Measurements from ENCODE around the gene TMEM63C. TPM values are rescaled to one million over a fixed set of nuclear protein-coding genes. Genes with fewer than 3 reads are reported as not detected.

The TMEM63C gene
- total RNA-seq, 1 donor, result 0.27 TPM

GRCh38 chr14:77306851-77307496 lies 125.4 kb downstream of the TMEM63C start:
- DNase-seq (ENCODE audit: low read depth in 2 of 3, low spot score in 2 of 3), result no peak

Small RNAs within 50 kb of the gene (small RNA-seq; reads per million reads assigned to genes)
- gene MIR1260A, result not detected
- gene RF00421, result not detected

Other genes with a start within 250 kb of the TMEM63C start
- gene IRF2BPL, start 153.1 kb upstream of the TMEM63C start, total RNA-seq, result 31.5 TPM
- 12.4 TPM for gene CIPC, start 83.5 kb upstream of the TMEM63C start, total RNA-seq
- gene ZDHHC22, start 40.0 kb upstream of the TMEM63C start, total RNA-seq, result not detected
- gene NGB, start 89.4 kb downstream of the TMEM63C start, total RNA-seq, result not detected
- gene POMT2, start 139.1 kb downstream of the TMEM63C start, total RNA-seq, result 7.0 TPM
- gene GSTZ1, start 139.2 kb downstream of the TMEM63C start, total RNA-seq, result 42.0 TPM
- gene TMED8, start 195.3 kb downstream of the TMEM63C start, total RNA-seq, result 19.9 TPM
- 0.81 TPM for gene SAMD15, start 195.6 kb downstream of the TMEM63C start, total RNA-seq
- gene NOXRED1, start 241.7 kb downstream of the TMEM63C start, total RNA-seq, result 0.27 TPM

Measured in hematopoietic multipotent progenitor cell (in vitro differentiated cells).